Erythroblast (primary cell): ENCODE data around the gene ZNF772.

Experiments
- GATA1 ChIP-seq: IDR thresholded peaks from 2 replicates; pipeline ENCODE4 v1.6.1; 2011; ENCODE audit warnings: low read depth, mild to moderate bottlenecking, control low read depth, low read length, moderate library complexity
- POLR2A ChIP-seq: IDR thresholded peaks from 2 replicates; pipeline ENCODE4 v1.6.1; 2011; ENCODE audit warnings: mild to moderate bottlenecking, low read length

- TF ChIP-seq POLR2A (no peak), GATA1 (no peak)
Measured at GRCh38 chr19:57465680-57466381, 11.5 kb downstream of the ZNF772 start.
